ENCODE data around the gene ZNF407. TPM values are rescaled to one million over a fixed set of nuclear protein-coding genes. Genes with fewer than 3 reads are reported as not detected.

ZNF407 gene
- total and polyA plus RNA-seq, 9 donors, result 5.3 to 22.3 (median 18.7) TPM

DNA sequence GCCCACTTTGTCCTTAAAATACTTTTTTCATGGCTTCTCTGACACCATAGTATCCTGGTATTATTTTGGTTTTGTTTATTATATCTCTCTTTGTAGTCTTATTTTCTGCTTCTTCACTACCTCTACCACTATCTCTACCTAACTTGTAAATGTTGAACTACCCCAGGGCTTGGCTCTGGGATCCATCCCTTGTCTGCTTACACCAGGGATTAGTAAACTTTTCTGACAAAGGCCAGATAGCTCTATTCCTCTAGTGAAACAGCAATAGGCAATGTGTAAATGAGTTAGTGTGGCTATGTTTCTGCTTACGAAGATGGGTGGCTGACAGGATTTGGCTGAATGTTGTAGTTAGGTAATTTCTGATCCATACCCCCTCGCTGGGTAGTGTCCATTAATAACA, 76.8 kb downstream of the ZNF407 start:
- intact Hi-C loops (cut with DNase I), result no loop called here
- H3K27me3 ChIP-seq, result no peaks in the 10 kb centered on the region
- DNase-seq, result no peak
- TF ChIP-seq EP300 (IDR thresholded peaks at IDR 0.05), result no peak
- TF ChIP-seq POLR2A (IDR thresholded peaks at IDR 0.05), result no peak
- TF ChIP-seq, protein P1, sequence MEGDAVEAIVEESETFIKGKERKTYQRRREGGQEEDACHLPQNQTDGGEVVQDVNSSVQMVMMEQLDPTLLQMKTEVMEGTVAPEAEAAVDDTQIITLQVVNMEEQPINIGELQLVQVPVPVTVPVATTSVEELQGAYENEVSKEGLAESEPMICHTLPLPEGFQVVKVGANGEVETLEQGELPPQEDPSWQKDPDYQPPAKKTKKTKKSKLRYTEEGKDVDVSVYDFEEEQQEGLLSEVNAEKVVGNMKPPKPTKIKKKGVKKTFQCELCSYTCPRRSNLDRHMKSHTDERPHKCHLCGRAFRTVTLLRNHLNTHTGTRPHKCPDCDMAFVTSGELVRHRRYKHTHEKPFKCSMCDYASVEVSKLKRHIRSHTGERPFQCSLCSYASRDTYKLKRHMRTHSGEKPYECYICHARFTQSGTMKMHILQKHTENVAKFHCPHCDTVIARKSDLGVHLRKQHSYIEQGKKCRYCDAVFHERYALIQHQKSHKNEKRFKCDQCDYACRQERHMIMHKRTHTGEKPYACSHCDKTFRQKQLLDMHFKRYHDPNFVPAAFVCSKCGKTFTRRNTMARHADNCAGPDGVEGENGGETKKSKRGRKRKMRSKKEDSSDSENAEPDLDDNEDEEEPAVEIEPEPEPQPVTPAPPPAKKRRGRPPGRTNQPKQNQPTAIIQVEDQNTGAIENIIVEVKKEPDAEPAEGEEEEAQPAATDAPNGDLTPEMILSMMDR (IDR thresholded peaks at IDR 0.05), result no peak
- no peaks in the 10 kb centered on the region for H3K36me3 ChIP-seq
- 80 to 87% (median 82%) methylated on average over 2 of the region's 2 CpGs for WGBS, 3 donors
- no peak overlapping the region for H3K4me3 ChIP-seq
- H3K27ac ChIP-seq, result no peak overlapping the region
- H3K9me3 ChIP-seq, result peaks cover 0 to 4% of the 10 kb centered on the region in 2 donors
- H3K4me1 ChIP-seq (ENCODE audit: insufficient read depth), result no peaks in the 10 kb centered on the region

DNA sequence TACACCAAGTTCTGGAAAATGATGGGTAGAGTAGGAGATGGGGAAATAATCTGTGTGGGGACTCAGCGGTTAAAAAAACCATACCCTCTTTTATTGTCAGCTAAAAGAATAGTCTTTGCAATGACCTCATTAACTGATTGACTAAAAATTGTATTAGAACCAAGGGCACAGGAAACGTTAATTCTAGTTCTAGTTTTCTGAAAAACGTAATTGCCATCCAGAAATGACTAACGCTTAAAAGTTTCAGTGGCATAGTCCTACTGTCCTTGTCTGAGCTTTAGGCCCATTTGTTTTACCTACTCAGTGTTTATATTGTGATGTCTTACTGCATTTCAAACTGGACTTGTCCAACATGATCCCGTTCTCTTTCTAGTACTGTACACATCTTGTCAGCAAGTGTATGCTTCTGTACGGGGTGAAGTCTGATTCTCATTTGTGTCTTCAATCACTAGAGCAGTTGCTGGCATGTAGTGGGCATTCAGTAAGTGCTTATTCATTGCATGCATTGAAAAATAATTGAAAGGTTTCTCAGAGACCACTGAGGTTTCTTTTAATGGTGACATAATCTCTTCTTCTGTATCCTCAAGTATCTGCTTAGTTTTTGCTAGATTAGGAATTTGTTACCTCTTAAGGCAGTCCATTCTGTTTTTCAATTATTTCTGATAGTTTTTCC, 81.5 kb downstream of the ZNF407 start:
- 73 to 80% (median 78%) methylated on average over 6 of the region's 6 CpGs for WGBS, 3 donors
- TF ChIP-seq POLR2A (IDR thresholded peaks at IDR 0.05) (no peak), EP300 (IDR thresholded peaks at IDR 0.05) (no peak)
- TF ChIP-seq, protein P1 (IDR thresholded peaks at IDR 0.05), result no peak
- Histone ChIP-seq H3K27me3 (no peaks in the 10 kb centered on the region), H3K27ac (no peak overlapping the region), H3K4me1 (ENCODE audit: insufficient read depth) (no peaks in the 10 kb centered on the region), H3K36me3 (no peaks in the 10 kb centered on the region), H3K4me3 (no peak overlapping the region), H3K9me3 (peaks cover 0 to 4% of the 10 kb centered on the region in 2 donors)
- DNase-seq, result no peak
- intact Hi-C loops (cut with DNase I), result no loop called here

DNA sequence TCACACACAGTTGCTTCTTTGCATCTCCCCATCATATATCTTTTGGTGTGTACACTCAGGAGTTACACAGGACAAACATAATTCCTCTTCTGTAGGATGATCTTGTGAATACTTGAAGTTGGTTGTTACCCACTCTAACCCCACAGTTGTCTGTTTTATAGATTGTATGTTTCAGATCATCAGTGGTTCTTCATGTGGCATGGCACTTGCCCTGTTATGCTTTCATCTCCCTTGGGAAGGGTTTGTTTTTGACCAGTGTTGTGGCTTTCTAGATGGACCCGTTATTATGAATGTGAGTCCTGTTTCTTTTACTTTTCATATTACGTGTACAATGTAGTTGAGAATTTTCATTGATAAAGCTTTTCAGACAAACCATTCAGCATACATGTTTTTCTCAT, 82.0 kb downstream of the ZNF407 start:
- 96 to 99% (median 97%) methylated on average over 2 of the region's 2 CpGs for whole genome bisulfite sequencing, 3 donors
- Histone ChIP-seq H3K4me1 (ENCODE audit: insufficient read depth) (no peaks in the 10 kb centered on the region), H3K9me3 (peaks cover 0 to 4% of the 10 kb centered on the region in 2 donors), H3K27me3 (no peaks in the 10 kb centered on the region), H3K36me3 (no peaks in the 10 kb centered on the region), H3K27ac (no peak overlapping the region), H3K4me3 (no peak overlapping the region)
- DNase-seq, result no peak
- intact Hi-C loops (cut with DNase I), result no loop called here
- TF ChIP-seq POLR2A (IDR thresholded peaks at IDR 0.05) (no peak), EP300 (IDR thresholded peaks at IDR 0.05) (no peak)
- TF ChIP-seq, protein P1 (IDR thresholded peaks at IDR 0.05), result no peak

DNA sequence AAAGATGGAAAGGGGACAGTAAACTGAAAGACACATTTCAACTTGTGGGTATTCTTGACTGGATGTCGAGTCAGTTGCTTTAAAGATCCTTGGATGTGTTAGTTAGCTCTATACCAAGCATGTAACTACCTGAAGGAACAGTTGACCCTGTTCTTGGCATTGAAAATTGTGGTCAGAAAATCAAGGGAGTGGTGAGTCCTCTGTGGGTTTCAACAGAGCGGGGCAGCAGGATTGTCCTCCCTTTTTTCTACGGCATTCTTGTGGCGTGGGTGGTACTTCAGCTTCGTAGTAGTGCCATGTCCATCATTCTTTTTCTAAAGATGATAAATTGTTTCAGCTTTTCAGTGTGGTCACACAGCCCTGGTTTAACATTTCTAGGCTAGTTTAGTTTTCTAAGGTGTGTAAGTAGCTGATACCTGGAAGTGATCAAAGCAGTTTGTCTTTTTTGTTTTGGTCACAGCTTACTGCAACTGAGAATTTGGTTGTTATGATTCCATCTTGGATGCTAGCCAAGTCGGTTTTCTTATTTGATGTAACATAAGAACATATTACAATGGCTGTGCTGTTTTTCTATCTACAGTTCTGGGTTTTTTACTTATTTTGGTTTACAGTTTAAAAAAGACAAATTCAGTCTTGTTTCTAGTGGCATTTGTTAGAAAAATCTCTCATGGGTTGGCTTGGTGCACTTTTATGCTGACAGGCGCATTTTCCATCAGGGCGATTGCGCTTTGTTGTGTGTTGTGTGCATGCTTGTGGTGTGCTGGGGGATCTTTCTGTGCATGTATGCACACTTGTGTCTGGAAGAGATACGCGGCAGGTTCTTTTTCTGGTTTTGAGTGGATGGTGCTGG, 84.7 kb downstream of the ZNF407 start:
- Histone ChIP-seq H3K27ac (no peak overlapping the region), H3K9me3 (no peaks in the 10 kb centered on the region), H3K4me1 (ENCODE audit: insufficient read depth) (no peaks in the 10 kb centered on the region), H3K36me3 (no peaks in the 10 kb centered on the region), H3K4me3 (no peak overlapping the region), H3K27me3 (no peaks in the 10 kb centered on the region)
- DNase-seq, result no peak
- intact Hi-C loops (cut with DNase I), result no loop called here
- 84 to 90% (median 89%) methylated on average over 11 of the region's 11 CpGs for WGBS, 3 donors
- TF ChIP-seq EP300 (IDR thresholded peaks at IDR 0.05) (no peak), POLR2A (IDR thresholded peaks at IDR 0.05) (no peak)
- TF ChIP-seq, protein P1 (IDR thresholded peaks at IDR 0.05), result no peak
